HG03280 (cell line): Measurements from ENCODE around the gene COPA.

Source experiments
- ATAC-seq: cut with Tn5 transposase; IDR thresholded peaks from one replicate; pipeline ENCODE4 v1.9.1; 2021; ENCODE audit warnings: mild to moderate bottlenecking, moderate library complexity; ENCODE audit not compliant: unreplicated experiment

COPA gene

DNA sequence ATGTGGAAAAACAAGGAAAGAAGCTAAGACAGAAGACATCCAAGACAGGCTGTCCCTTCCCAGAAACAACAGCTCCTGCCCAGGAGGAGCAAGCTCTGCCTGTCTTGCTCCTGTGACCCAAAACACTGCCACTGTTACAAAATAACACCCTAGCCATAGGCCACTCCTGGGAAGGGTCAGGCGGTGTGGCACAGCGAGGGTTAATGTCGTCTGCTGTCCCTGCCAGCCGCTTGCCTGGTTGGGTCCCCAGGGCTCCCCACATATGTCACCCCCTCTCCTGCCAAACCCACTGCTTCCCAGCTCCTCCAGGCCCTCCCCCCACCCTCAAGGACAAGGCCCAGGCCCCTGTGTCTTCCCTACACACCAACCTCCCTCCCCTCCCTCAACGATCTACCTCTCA lies 20.0 kb upstream of the COPA start:
- no peak for ATAC-seq

DNA sequence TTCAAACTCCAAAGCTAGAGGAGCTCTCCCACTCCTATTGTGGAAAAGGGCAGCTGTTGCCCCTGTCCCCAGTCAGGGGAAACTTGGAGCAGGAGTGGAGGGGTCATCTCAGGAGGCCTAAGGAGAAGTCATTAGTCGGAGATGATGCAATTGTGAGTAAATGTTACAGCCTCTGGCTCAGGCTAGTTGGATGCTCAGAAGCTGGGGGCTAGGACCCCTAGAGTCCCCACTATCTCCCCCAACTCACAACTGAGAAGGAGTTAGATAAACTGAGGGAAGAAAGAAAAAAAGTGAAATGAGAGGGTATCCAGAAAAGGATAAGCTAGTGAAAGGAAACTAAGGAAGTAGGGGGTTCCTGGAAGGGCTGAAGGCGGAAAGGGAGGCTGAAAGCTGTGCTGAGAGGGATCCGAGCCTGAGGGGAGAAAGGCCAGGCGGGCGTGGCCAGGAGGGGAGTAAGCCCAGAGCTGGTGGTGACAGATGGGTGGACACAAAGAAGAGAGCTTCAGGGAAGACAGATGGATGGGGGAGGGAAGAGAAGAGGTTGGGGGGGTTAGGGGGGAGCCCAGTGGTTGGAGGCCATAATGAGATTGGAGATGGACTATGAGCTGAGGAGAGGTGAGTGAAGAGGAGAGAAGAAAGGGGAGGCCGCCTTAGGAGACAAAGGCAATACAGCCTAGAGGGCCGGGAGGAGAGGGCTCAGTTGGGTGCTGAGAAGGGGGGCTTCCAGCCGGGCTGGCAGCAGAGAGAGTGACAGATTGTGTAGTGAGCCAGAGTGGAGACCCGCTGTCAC lies 19.3 kb upstream of the COPA start:
- no peak for ATAC-seq

DNA sequence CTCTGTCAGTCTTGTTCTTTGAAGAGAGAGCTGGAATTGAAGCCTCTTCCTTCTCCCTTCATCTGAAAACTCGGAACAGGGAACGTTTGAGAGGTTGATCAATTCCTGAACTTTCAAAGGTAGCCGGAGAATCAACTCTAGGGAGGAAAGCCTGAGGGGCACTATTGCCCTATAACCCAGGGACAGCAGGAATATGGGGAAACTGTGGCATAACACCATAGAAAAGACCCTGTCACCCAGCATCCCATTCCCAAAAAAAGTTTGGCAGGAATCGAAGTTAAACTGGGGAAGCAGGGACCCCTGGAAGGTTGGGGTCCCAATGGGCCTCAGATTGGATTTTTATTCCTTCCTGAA lies 18.7 kb upstream of the COPA start:
- no peak for ATAC-seq

DNA sequence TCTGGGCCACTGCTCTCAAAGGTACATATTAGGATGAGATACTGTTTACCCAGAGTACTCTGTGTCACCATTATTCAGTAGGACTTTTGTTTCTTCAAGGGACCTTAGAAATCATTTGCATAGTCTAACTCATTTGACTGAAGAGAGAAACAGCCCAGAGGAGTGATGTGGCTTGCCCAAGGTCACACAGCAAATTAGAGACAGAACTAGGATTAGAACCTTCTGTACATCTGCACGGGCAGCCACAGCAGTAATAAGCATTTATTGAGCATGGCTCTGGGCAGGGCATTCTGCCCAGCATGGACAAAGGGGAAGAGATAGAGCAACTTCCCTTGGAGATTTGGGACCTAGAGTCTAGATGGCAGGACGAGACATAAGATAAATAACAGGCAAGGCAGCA lies 18.1 kb upstream of the COPA start:
- no peak for ATAC-seq

GRCh38 chr1:160360227-160360695 lies 17.2 kb upstream of the COPA start:
- ATAC-seq: no peak

DNA sequence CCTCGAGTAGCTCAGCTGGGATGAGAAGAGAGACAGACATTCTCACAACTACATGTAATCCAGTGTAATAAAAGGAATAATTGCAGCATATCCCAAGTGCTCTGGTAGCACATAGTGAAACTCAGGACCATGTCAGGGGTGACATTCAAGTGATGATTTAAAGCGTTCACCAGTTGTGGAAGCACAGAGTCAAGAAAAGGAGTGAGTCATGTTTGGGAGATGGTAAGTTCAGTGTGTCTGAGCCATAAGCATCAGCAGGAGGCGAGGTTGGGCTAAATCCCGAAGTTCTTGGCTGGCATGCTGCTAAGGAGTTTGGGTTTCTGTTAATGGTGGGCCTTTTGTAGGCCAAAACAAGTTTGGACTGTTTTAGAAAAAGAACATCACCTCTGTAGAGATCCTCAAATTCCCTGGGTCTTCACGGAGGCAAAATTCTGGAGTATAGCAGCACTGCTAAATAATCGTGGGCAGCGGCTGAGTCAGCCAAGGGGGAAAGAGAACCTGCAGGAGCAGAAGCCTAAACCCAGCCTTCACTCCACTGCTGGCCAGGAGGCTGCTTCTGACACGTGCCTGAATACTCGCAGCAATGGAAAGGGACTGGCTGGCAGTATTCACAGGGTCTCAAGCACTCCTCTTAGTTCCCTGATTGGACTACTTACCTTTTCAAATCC lies 16.6 kb upstream of the COPA start:
- ATAC-seq: no peak

DNA sequence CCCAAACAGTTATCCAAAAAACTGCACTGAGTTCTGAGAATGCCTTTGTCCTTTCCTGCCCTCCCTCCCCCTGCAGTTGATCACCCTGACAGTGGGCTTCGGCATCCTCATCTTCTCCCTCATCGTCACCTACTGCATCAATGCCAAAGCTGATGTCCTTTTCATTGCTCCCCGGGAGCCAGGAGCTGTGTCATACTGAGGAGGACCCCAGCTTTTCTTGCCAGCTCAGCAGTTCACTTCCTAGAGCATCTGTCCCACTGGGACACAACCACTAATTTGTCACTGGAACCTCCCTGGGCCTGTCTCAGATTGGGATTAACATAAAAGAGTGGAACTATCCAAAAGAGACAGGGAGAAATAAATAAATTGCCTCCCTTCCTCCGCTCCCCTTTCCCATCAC lies 15.0 kb upstream of the COPA start:
- ATAC-seq: no peak

DNA sequence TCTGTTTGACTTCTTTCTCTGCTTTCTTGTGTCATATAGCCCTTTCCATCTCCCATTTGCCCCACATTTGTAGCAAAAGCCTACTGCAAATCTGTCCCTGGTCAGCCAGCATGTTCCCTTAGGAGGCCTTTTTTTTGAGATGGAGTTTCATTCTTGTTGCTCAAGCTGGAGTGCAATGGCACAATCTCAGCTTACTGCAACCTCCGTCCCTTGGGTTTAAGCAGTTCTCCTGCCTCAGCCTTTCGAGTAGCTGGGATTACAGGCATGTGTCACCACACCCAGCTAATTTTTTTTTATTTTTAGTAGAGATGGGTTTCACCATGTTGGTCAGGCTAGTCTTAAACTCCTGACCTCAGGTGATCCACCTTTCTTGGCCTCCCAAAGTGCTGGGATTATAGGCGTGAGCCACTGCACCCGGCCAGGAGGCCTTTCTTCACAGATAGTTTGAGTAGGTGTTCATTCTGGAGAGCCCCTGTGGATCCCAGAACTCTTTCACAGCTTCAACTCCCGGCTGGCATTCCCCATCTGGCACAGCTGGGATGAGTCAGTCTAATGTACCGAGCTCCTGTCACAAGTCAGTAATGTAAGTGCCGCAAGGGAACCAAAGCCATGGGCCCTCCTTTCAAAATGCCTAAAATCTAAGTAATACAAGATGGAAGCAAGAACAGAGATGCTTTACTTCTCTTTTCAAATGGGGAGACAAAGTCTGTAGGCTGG lies 14.4 kb upstream of the COPA start:
- no peak for ATAC-seq

- ATAC-seq: no peak
These were observed 11.4 kb upstream of the COPA start for GRCh38 chr1:160354388-160354985.

DNA sequence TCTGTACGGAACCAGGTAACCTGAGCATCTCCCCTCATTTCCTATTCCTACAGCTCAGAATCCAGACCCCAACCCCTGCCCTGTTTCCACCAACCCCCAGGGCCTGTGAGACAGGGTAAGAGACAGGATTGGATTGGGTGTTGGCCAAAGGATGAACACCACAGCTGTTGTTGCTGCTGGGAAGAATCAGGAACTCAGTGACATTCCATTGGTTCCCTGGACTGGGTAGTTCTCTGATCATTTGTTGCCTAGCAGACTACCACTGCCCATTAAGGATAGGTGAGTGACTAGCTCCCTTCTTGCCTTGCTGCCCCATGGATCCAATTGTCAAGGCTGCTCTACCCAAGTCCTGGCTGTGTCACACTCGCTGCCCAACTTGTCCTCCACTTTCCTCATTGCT lies 10.2 kb upstream of the COPA start:
- ATAC-seq: no peak

DNA sequence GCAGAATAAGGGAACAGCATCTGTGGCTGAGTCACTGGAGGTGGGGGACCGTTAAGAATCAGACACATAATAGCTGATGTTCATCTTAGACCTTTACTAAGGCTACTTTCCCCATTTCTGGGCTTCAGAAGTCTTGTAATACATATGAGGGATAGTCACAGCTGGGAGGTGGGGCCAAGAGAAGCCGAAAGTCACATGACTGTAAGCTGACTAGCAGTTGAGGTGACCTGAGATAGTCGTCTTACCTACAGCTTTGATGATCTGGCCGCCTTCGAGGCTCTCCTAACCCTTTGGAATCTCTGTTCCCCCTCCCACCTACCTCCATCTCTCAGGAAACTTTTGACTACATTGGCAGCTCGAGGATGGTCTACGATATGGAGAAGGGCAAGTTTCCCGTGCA lies 9.5 kb upstream of the COPA start:
- no peak for ATAC-seq

GRCh38 chr1:160351629-160352028 lies 8.6 kb upstream of the COPA start:
- no peak for ATAC-seq

DNA sequence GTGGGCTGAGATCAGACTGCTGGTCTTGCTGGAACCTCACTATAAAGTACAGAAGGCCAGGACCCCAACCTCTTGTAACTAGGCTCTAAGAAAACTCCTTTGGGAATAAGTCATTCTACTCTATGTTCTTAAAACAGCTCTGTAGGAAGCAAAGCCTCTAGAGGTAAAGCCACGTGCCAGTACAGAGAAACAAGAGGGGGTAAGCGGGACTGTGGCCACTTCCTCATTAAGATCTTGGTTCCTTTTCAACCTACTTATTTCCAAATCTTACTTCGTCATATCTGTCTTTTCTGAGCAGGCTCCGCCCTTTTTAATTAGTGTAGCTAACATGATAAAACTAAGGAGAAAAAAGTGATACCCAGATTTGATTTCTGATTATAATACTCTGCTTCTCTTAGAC lies 3.9 kb upstream of the COPA start:
- ATAC-seq: peak; percentile 38

- no peak for ATAC-seq
These were observed 3.4 kb upstream of the COPA start for GRCh38 chr1:160346463-160346862.

DNA sequence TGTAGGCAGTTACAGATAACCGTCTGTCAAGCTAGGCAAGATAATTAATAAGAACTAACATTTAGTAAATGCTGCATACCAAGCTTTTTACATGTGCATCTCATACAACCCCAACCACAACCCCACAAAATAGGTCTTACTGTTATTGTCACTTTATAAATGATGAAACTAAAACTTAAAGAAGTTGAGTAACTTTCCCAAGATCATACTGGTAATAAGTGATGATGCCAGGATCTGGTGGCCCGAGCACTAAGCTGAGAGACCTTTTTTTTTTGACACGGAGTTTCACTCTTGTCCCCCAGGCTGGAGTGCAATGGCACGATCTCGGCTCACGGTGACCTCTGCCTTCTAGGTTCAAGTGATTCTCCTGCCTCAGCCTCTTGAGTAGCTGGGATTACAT lies 1.9 kb upstream of the COPA start:
- no peak for ATAC-seq

DNA sequence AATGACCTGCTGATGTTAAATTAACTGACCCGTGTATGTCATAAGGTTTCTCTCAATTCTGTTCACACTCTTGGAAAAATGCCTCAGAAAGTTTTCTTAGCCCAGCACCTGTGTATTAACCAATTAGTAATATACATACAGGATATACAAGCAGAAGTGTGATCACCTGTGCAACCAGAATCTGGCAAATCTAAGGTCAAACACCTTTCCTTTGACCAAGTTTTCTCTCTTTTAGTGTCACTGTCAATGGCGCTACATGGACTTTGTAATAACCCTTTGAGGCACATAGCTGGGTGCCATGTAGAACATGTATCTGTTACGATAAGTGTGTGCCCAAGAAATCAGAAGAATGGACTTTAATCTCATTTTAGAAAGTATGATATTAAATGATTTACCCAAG lies 1.2 kb upstream of the COPA start:
- ATAC-seq: no peak

GRCh38 chr1:160342526-160342925 lies 524 bp downstream of the COPA start:
- ATAC-seq: no peak

- no peak for ATAC-seq
These were observed 2.2 kb downstream of the COPA start for GRCh38 chr1:160340866-160341265.

GRCh38 chr1:160340146-160340545 lies 2.9 kb downstream of the COPA start:
- ATAC-seq: no peak

DNA sequence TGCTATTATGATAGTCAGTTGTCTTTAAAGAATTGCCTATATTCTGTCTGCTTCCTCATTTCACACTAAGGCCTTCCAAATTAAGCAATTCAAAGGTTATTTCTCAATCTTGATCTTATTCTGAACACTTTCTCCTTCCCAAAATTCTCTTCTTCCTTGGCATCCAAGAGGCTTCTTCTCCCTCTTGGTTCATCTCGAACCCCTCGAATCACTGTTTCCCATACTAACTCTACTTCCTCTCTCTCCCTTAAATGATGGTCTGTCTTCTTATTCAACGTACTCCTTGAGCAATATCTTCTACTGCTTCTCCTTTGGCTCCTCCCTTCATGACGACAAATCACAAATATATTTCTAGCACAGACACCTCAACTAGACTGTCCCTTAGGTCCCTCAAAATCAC lies 4.5 kb downstream of the COPA start:
- ATAC-seq: no peak

DNA sequence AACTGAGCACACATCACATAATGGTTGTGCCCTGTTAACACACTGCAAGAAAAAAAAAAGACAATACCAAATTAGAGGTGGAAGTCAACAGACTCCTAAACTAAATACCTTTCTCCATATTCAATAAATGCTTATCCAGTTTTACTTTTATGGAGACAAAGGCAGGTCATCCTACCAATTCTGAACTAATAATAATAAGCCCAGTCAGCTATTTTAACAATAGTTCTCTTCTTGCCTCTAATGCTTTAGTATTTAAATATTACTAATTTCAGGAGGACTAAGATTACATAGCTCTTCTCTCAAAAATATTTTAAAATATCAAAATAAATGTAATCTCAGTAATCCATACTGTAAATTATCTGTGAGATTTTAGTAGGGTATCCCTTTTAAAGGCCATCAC lies 10.5 kb downstream of the COPA start:
- ATAC-seq: no peak

DNA sequence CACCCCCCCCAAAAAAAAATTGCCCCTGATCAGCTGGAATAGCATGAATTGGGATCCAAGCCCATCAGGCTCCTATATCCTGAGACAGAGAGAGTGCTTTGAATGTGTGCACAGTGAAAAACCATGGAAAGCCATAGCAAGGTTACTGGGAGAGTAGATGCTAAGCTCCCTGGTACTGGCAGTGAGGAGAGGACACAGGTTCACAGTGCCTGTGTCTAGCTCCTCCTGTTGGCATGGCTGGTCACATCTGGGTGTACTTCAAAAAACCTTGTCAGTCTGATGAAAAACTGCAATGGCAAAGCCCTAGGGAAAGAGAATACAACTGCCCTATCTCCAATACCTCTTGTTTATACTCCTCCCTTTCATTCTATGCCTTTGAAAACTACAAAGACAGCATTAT lies 12.9 kb downstream of the COPA start:
- ATAC-seq: no peak
